Measurements from ENCODE around the gene NR1H3. TPM values are rescaled to one million over a fixed set of nuclear protein-coding genes. Genes with fewer than 3 reads are reported as not detected.
"Not testable (repeated sequence)": the region's sequence is repeated elsewhere in the genome, so short reads cannot be mapped to it uniquely, and the experiment has no call there.

NR1H3 gene
- total RNA-seq: 10 to 100 TPM in 1 of 2 donors, 1 to 10 TPM in 1; 7.5 to 12.4 TPM

- no peak for ATAC-seq (replicated peaks)
- Mint-ChIP-seq H3K36me3 (ENCODE audit: low read depth) (no peaks in the 10 kb centered on the region), H3K27me3 (no peaks in the 10 kb centered on the region), H3K9me3 (no peaks in the 10 kb centered on the region), H3K27ac (no peak within 1 kb of the TSS), H3K4me3 (no peak within 1 kb of the TSS), H3K4me1 (peaks cover 9% of the 10 kb centered on the region)
Observed at GRCh38 chr11:47257517-47258316, at the start of gene NR1H3. TSS of gene NR1H3 (plus strand) at chr11:47257996. CDS start at chr11:47259217, 1,221 bp downstream.

DNA sequence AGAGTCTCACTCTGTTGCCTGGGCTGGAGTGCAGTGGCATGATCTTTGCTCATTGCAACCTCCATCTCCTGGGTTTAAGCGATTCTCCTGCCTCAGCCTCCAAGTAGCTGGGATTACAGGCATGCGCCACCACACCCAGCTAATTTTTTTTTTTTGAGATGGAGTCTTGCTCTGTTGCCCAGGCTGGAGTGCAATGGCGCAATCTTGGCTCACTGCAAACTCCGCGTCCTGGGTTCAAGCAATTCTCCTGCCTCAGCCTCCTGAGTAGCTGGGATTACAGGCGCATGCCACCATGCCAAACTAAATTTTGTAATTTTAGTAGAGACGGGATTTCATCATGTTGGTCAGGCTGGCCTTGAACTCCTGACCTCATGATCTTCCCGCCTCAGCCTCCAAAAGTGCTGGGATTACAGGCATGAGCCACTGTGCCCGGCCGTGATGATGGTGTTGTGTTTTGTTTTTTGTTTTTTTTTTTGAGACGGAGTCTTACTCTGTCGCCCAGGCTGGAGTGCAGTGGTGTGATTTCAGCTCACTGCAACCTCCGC lies 49.7 kb upstream of the NR1H3 start:
- not testable (repeated sequence) for H3K4me3 Mint-ChIP-seq; H3K4me1 Mint-ChIP-seq; ATAC-seq (replicated peaks); H3K27me3 Mint-ChIP-seq; H3K36me3 Mint-ChIP-seq (ENCODE audit: low read depth); H3K9me3 Mint-ChIP-seq; H3K27ac Mint-ChIP-seq

DNA sequence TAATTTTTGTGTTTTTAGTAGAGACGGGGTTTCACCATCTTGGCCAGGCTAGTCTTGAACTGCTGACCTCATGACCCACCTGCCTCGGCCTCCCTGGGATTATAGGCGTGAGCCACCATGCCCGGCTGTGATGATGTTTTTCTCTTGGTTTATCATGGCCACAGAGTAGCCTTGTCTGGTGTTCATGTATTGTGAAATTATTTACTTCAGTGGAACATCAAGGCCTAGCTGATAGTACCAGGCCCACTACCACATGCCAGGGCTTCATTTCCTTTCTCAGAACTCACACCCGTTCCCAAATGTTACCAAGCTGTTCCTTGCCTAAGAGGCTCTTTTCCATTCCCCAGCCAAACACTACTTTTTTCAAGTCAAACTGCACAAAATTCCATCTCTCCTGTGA lies 49.2 kb upstream of the NR1H3 start:
- Mint-ChIP-seq H3K36me3 (ENCODE audit: low read depth) (no peaks in the 10 kb centered on the region), H3K9me3 (no peaks in the 10 kb centered on the region), H3K4me3 (no peak overlapping the region), H3K27me3 (no peaks in the 10 kb centered on the region), H3K4me1 (no peaks in the 10 kb centered on the region), H3K27ac (no peak overlapping the region)
- no peak for ATAC-seq (replicated peaks)

DNA sequence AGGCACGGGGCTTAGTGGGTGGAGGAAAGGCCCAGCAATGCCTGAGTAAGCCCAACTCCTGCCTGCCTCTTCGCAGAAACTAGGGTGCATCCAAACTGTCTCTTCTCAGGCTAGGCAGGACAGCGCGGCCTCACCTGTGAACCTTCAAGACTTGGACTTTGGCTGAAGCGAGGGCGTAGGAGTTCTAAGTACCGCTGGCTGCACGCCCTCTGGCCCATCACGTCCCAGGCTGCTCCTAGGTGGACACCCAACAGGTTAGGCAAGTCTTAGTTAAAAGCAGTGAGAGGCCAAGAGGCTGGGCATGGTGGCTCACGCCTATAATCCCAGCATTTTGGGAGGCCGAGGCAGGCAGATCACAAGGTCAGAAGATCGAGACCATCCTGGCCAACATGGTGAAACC lies 44.9 kb upstream of the NR1H3 start:
- no peak for ATAC-seq (replicated peaks)
- Mint-ChIP-seq H3K36me3 (ENCODE audit: low read depth) (peaks cover 39% of the 10 kb centered on the region), H3K4me3 (peak overlapping the region; percentile 98), H3K4me1 (peaks cover 5% of the 10 kb centered on the region), H3K27me3 (no peaks in the 10 kb centered on the region), H3K27ac (no peak overlapping the region), H3K9me3 (no peaks in the 10 kb centered on the region)

GRCh38 chr11:47213950-47214565 lies 43.7 kb upstream of the NR1H3 start:
- peak overlapping the region; percentile 99 for H3K27ac Mint-ChIP-seq
- H3K4me3 Mint-ChIP-seq: peak overlapping the region; percentile 98
- ATAC-seq (replicated peaks): peak; percentile 86
- peaks cover 11% of the 10 kb centered on the region for H3K4me1 Mint-ChIP-seq
- H3K27me3 Mint-ChIP-seq: no peaks in the 10 kb centered on the region
- H3K36me3 Mint-ChIP-seq (ENCODE audit: low read depth): peaks cover 50% of the 10 kb centered on the region
- H3K9me3 Mint-ChIP-seq: no peaks in the 10 kb centered on the region

DNA sequence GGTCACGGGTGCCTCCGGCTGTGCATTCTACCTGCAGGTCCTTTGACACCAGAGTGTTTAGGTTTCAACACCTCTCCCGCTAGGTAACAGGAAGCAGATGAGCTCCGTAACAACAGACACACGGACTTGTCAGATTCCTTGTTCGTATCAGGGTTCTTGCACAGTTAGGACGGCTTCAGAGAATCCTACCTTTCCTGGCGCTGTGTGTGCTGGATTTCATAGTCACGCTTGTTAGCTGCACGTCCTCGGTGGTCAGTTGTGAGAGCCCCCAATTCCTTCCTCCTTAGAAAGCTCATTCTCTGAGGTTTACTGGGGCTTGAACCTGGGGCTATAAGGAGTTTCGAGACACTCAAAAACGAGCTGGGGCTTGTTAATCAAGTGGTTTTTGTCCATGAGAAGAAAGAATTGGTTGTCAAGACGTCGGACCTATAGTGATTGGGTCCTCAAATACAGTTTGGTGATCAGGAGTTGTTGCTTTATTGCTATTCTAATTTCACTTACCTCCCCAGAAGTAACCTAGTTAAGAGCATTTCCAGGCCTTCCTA lies 42.4 kb upstream of the NR1H3 start:
- peak overlapping the region; percentile 98 for H3K4me3 Mint-ChIP-seq
- peak overlapping the region; percentile 99 for H3K27ac Mint-ChIP-seq
- H3K9me3 Mint-ChIP-seq: no peaks in the 10 kb centered on the region
- no peaks in the 10 kb centered on the region for H3K27me3 Mint-ChIP-seq
- no peak for ATAC-seq (replicated peaks)
- peaks cover 17% of the 10 kb centered on the region for H3K4me1 Mint-ChIP-seq
- H3K36me3 Mint-ChIP-seq (ENCODE audit: low read depth): peaks cover 64% of the 10 kb centered on the region

GRCh38 chr11:47216121-47216798 lies 41.5 kb upstream of the NR1H3 start:
- Mint-ChIP-seq H3K9me3 (no peaks in the 10 kb centered on the region), H3K36me3 (ENCODE audit: low read depth) (peaks cover 72% of the 10 kb centered on the region), H3K4me3 (peak overlapping the region; percentile 98), H3K27ac (peak overlapping the region; percentile 99), H3K4me1 (peaks cover 19% of the 10 kb centered on the region), H3K27me3 (no peaks in the 10 kb centered on the region)
- peak; percentile 49 for ATAC-seq (replicated peaks)

GRCh38 chr11:47220401-47220821 lies 37.4 kb upstream of the NR1H3 start:
- no peaks in the 10 kb centered on the region for H3K27me3 Mint-ChIP-seq
- H3K4me1 Mint-ChIP-seq: peaks cover 24% of the 10 kb centered on the region
- no peaks in the 10 kb centered on the region for H3K9me3 Mint-ChIP-seq
- no peak for ATAC-seq (replicated peaks)
- peaks cover 97% of the 10 kb centered on the region for H3K36me3 Mint-ChIP-seq (ENCODE audit: low read depth)
- H3K27ac Mint-ChIP-seq: peak overlapping the region; percentile 78
- peak overlapping the region; percentile 42 for H3K4me3 Mint-ChIP-seq

- H3K27me3 Mint-ChIP-seq: no peaks in the 10 kb centered on the region
- H3K4me3 Mint-ChIP-seq: no peak overlapping the region
- ATAC-seq (replicated peaks): no peak
- H3K36me3 Mint-ChIP-seq (ENCODE audit: low read depth): peaks cover 97% of the 10 kb centered on the region
- peaks cover 27% of the 10 kb centered on the region for H3K4me1 Mint-ChIP-seq
- no peaks in the 10 kb centered on the region for H3K9me3 Mint-ChIP-seq
- H3K27ac Mint-ChIP-seq: peak overlapping the region; percentile 20
Observed at GRCh38 chr11:47222696-47223095, 35.1 kb upstream of the NR1H3 start.

DNA sequence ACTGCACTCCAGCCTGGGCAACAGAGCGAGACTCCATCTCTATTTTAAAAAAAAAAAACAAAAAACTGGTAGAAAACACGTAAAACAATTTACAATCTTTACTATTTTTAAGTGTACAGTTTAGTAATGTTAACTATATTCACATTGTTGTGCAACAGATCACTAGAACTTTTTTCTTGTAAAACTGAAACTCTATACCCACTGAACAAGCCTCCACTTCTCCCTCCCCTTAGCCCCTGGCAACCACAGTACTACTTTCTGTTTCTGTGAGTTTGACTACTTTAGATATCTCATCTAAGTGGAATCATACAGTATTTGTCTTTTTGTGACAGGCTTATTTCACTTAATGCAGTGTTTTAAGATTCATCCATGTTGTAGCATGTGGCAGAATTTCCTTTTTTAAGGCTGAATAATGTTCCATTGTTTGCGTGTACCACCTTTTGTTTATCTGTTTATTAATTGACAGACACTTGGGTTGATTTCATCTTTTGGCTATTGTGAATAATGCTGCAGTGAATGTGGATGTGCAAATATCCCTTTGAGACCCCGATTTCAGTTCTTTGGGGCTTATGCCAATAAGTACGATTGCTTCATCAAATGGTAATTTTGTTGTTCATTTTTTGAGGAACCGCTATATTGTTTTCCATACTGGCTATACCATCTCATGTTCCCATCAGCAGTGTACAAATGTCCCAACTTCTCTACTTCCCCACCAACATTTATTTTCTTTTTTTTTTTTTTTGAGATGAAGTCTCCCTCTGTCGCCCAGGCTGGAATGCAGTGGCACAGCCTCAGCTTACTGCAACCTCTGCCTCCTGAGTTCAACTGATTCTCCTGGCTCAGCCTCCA lies 32.0 kb upstream of the NR1H3 start:
- ATAC-seq (replicated peaks): peak; percentile 99
- H3K9me3 Mint-ChIP-seq: no peaks in the 10 kb centered on the region
- H3K36me3 Mint-ChIP-seq (ENCODE audit: low read depth): peaks cover 97% of the 10 kb centered on the region
- H3K27me3 Mint-ChIP-seq: no peaks in the 10 kb centered on the region
- H3K4me3 Mint-ChIP-seq: peak overlapping the region; percentile 59
- peaks cover 17% of the 10 kb centered on the region for H3K4me1 Mint-ChIP-seq
- H3K27ac Mint-ChIP-seq: peak overlapping the region; percentile 28

DNA sequence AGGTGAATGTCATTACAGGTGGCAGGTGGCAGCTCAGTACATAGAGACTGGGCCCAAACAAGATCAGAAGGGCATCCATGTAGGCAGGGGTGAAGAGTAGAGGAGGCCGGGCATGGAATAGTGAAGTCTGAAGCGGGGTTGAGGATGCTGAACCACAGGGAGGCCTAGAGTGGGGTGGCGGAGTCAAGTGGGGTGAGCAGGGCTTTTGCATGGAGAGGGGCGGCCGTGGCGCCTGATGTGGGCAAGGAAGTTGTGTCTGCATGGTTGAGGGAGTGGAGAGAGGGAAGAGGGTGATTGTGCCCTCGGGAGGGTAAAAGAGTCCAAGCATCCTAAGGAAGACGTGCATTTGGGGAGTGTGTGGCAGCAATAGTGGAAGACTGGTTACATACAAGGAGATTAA lies 28.6 kb upstream of the NR1H3 start:
- Mint-ChIP-seq H3K4me3 (no peak overlapping the region), H3K9me3 (no peaks in the 10 kb centered on the region), H3K4me1 (peaks cover 17% of the 10 kb centered on the region), H3K36me3 (ENCODE audit: low read depth) (peaks cover 98% of the 10 kb centered on the region), H3K27ac (peak overlapping the region; percentile 35), H3K27me3 (no peaks in the 10 kb centered on the region)
- no peak for ATAC-seq (replicated peaks)

GRCh38 chr11:47233051-47233450 lies 24.7 kb upstream of the NR1H3 start:
- ATAC-seq (replicated peaks): no peak
- Mint-ChIP-seq H3K4me1 (peaks cover 23% of the 10 kb centered on the region), H3K27me3 (no peaks in the 10 kb centered on the region), H3K36me3 (ENCODE audit: low read depth) (peaks cover 98% of the 10 kb centered on the region), H3K9me3 (no peaks in the 10 kb centered on the region), H3K27ac (no peak overlapping the region), H3K4me3 (no peak overlapping the region)

- Mint-ChIP-seq H3K36me3 (ENCODE audit: low read depth) (peaks cover 98% of the 10 kb centered on the region), H3K27ac (peak overlapping the region; percentile 73), H3K27me3 (no peaks in the 10 kb centered on the region), H3K4me1 (peaks cover 20% of the 10 kb centered on the region), H3K9me3 (no peaks in the 10 kb centered on the region), H3K4me3 (peak overlapping the region; percentile 46)
- peak; percentile 35 for ATAC-seq (replicated peaks)
Observed at GRCh38 chr11:47233989-47234668, 23.7 kb upstream of the NR1H3 start.

All from activated T-helper 17 cell treated with anti-CD3 and anti-CD28 coated beads, Interleukin-2, amount 50 U/mL, for 72 hours (primary cell).